ENCODE measurements around the gene IAH1.
"Not testable (repeated sequence)": the region's sequence is repeated elsewhere in the genome, so short reads cannot be mapped to it uniquely, and the experiment has no call there.

The IAH1 gene

DNA sequence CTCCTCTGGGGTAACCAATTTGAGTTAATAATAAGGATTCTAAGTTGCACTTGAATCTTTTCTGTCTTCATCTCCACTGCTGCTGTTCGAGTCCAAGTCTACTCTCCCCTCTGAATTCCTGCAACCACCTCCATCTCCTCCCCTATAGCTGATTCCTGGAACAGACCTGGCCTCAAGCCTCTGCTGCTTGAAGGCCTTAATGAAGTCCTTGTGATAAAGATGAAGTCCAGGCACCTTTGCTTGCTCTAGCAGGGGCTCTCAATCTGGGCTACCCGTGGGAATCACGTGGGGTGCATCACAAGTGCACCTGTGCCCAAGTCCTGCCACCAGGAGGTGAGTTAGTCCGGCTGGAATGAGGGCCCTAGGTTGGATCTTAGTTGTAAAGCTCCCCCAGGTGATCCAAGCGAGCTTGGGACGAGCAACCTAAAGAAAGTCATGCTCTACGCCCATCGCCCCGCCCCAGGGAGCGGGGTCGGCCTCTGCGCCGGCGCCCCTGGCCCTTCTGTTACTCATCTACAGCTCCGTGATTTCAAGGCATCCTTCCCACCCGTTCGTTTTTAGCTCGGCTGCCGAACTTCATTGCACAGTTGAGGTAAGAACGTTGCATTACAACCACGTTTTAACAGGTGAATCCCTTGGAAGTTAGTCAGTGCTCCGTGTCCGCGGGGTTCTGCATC is 905 bp upstream of the IAH1 start:
- DNase-seq (ENCODE audit: low read depth in 1 of 2, low spot score in 1 of 2) = no peak

DNA sequence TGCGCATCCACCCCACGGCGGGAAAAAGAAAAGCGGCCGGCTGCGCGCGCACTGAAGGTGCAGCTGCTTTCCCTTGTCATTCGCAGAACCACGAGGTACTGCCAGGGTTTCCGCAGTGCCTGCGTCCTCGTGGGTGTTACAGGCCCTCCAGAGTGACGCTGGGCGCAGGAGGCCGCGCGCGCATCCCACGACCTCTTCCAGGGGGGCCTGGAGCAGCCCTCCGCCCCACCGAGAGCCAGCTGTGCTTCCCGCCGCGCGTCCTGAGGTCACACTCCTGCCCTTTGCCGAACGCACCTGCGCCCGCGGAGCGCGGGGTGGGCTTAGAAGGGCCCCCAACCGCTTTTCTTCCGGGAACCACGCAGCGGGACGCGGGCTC is 378 bp upstream of the IAH1 start:
- DNase-seq (ENCODE audit: low read depth in 1 of 2, low spot score in 1 of 2) = peak; percentile 39 to 52

DNA sequence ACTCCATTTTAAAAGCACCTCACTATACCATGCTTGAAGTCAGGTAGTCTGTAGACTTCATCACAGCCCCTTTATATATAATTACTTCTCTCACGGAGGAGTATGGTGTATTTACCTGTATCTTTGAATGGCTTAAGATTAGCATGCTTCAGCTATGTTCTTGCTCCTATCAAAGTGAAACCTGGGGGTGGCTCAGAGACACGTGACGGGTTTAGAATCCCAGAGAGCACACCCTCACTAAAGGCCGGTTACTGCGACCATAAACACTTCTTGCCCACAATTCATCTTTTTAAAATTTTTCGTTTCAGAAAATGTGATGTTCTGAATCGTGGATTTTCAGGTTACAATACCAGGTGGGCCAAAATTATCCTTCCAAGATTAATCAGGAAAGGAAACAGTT is 3.6 kb downstream of the IAH1 start:
- no peak for DNase-seq (ENCODE audit: low read depth in 1 of 2, low spot score in 1 of 2)

DNA sequence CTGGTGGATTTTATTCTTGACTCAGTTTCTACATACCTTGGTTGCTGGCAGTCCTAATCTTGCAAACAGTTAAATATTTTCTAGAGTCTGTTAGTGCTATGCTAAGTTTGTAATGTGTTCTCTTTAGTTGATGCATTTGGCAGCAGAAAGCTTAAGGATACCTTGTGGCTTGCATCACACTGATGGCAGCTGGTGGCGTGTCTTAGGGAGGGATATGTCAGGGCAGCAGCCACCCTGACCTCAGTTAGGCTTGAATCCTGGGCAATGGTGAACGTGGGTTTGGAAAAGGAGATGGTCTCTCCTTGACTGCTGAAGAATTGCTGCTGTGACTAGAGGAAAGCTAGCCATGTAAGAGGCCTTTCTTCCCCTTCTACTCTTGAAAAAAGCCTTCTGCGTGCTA is 4.2 kb downstream of the IAH1 start:
- no peak for DNase-seq (ENCODE audit: low read depth in 1 of 2, low spot score in 1 of 2)

DNA sequence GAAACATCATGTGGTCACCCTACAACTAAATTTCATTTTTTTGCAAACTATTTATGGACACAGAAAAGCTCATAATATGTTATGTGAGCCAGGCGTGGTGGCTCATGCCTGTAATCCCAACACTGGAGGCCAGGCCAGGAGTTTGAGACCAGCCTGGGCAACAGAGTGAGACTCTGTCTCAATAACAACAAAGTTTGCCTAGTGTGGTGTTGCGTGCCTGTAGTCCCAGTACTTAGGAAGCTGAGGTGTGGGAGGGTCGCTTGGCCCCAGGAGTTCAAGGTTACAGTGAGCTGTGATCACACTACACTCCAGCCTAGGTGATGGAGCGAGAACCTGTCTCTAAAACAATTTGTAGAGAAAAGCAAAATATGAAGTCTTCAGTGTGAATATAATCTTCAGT is 5.8 kb downstream of the IAH1 start:
- no peak for DNase-seq (ENCODE audit: low read depth in 1 of 2, low spot score in 1 of 2)

DNA sequence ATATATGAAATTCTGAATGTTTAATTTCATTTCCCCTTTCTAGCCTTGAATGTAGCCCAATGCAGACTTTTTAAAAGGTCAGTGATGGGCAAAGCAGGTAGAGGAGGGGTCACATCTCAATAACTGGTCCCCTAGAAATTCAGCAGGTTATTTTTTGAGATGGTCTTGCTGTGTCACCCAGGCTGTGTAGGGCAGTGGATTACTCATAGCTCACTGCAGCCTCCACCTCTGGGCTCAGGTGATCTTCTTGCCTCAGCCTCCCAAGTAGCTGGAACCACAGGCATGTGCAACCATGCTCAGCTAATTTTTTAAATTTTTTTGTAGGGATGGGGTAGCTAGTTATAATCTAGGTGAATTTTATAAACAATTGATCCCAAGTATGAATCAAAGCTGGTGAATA is 8.8 kb downstream of the IAH1 start:
- no peak for DNase-seq (ENCODE audit: low read depth in 1 of 2, low spot score in 1 of 2)

DNA sequence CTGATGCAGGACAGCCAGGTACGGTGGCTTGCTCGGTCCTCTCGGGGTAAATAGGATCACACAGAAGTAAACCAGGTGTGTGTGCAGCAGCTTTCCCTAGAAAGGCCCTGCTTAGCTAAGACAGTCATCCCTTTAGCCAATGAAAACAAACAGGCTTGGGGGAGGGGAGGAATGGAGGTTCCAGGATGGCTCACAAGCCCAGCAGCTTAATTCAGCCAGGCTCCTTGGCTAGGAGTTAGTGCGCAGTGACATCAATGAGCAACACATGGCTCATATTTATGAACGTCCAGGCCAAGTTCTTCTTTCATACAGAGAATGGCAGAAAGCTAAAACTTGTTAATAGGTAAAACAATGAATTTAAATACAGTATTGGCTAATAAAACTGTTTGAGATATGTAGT is 10.2 kb downstream of the IAH1 start:
- DNase-seq (ENCODE audit: low read depth in 1 of 2, low spot score in 1 of 2) = no peak

DNA sequence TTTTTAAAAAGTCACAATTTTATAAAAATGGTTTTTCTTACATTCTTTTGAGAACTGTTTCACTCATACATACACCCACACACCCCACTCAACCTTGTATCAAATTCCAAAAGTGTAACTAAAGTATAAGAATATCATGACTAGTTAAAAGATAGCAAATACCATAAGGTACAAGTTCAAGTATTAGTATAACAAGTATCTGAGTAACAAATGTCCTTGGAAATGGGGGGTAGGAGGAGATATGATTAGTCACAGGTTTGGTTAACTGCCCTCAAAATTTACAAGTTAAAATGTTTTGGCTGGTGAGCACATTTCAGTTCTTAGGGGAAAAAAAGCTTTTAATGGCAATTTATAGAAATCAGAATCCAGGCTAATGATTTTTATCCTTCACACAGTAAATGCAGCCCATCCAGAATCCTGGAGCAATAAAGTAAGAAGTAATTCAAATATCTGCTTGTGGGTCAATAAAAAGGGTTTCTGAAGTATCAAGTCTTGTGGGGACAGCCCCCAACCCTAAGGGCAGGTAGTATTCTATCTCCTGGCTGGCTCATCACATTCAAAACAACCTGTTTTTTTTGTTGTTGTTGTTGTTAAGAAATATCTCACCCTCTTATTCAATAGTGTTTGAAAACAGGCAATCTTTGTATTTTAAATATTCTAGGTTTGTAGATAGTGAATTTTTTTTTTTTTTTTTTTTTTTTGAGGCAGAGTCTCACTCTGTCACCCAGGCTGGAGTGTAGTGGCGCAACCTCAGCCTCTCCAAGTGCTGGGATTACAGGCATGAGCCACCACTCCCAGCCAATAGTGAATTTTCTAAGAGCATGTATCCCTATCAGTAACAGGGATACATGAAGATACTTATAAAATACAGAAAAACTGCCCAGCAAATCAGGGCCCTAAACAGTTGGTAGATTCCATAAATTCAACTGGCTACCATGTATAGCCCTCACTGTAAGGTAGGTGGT is 14.5 kb downstream of the IAH1 start:
- no peak for DNase-seq (ENCODE audit: low read depth in 1 of 2, low spot score in 1 of 2)

DNA sequence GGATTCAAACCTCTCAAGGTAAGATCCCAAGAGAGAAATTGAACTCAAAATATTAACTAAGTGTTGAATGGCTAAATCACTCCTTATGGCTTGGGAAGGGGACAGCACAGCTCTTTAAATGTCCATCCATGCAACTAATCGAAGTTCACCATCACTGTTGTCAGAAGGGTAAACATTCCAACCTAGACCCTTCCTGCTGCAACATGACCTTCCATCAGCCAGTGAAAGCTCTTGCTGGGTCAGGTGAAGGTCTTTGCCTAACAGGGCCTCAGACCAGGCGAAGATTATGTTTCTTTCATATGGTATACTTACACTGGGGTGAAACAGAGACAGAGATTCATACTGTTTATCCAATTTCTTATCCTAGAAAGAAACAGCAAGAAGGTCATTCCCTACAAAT is 16.4 kb downstream of the IAH1 start:
- no peak for DNase-seq (ENCODE audit: low read depth in 1 of 2, low spot score in 1 of 2)

DNA sequence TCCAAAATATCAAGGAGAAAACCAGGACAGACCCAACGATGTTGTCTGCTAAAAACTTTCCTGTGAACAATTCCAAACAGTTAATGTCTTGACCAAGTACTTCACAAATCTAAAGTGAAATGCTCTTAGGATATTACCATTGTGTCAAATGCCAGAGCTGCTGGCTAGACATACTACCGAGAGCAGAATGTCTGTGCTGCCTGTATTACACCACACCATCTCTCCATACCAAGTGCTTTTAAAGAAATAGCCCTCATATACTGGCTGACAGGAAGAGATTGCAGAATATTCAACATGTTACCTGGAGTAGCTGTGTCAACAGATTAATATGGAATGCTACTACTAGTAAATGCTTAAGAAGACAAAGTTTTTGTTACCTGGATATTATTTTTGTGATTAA is 18.6 kb downstream of the IAH1 start:
- no peak for DNase-seq (ENCODE audit: low read depth in 1 of 2, low spot score in 1 of 2)

DNA sequence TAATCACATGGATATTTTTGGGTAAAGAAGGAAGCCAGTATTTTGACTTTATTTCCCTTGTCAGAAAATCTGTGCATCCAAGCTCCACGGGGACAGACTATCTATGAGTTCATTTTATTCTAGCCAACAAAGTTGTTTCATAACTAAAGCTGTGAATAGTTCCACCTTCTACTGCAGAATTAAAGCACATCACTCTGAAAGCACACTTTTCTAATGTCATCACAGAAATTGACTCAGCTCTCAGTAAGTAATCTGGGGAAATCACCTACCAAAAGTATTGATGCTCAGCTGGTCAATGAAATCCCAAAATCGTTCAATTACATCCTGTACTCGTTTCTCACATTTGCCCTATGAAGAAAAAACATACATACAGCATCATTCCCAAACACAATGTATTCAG is 19.1 kb downstream of the IAH1 start:
- no peak for DNase-seq (ENCODE audit: low read depth in 1 of 2, low spot score in 1 of 2)

DNA sequence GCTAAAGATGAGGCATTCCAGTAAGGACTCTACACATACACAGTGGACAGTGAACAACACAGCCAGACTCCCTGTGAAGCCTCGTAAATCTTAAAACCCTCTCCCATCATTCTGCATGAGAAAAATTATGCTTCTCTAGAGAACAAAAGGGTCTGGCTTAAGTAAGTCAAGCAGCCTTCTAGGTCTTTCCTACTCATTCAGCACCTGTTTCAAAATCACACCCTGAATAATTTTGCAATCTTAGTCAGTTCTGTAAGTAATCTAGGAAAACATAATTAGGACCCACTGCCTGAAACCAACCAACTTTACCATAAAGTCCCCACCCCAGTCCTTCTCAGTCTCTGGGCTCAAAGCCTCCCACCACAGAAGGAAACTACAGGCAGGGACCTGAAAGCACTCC is 19.7 kb downstream of the IAH1 start:
- DNase-seq (ENCODE audit: low read depth in 1 of 2, low spot score in 1 of 2) = no peak

DNA sequence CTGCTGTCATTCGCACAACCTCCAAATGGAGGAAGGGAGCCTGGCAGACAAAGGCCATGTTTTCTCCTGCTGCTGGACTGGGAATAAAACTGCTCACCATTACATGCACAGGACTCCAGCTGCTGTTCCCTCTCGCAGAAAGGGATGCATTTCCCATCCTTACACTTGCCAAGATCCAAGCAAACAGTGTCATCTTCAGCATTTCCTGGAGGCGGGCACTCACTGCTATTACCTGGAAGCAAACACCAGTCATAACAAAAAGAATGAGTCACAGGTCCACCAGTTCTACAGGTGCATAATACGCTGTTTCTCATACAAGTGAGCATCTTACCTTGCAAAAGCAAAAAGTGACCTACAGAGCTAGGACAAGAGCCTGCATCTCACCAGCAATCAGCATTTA is 22.7 kb downstream of the IAH1 start:
- no peak for DNase-seq (ENCODE audit: low read depth in 1 of 2, low spot score in 1 of 2)

DNA sequence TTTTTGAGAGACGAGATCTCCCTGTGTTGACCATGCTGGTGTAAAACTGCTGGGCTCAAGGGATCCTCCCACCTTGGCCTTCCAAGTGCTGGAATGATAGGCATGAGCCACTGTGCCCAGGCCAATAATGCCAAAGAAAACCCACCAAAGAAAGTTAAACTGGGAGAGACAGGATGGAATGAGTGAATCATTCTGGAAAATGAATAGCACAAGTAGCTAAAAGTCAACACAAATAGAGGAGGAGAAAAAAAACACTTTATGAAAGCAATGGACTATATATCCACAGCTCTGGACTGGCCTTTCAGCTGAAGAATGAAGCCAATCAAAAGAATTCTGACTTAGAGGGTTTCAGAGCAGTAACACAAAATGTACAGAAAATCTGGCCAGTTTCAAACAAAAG is 23.9 kb downstream of the IAH1 start:
- no peak for DNase-seq (ENCODE audit: low read depth in 1 of 2, low spot score in 1 of 2)

DNA sequence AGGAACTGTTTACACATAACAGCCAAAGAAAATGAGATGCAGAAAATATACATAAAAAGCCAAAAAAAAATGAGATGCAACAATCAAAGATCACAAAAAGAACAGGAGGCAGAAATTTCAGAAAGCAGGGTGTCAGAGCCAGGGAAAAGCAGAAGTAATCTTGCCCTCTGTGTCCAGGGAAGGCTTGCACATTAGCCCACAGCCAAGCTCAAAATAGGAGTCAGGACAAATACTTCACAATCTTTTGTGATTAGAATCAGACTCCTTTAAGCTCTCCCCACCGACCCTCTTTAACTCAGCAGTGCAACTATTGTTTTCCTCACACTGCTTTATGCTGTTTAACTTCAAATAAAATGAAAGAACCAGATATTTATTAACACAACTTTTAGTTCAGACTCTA is 34.6 kb downstream of the IAH1 start:
- no peak for DNase-seq (ENCODE audit: low read depth in 1 of 2, low spot score in 1 of 2)

DNA sequence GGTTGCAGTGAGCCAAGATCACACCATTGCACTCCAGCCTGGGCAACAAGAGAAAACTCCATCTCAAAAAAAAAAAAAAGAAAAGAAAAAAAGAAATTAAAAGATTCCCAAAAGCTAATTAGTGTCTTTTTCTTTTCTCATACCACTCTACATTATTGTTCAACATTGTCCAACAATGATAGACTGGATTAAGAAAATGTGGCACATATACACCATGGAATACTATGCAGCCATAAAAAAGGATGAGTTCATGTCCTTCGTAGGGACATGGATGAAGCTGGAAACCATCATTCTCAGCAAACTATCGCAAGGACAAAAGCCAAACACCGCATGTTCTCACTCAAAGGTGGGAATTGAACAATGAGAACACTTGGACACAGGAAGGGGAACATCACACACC is 39.6 kb downstream of the IAH1 start:
- DNase-seq (ENCODE audit: low read depth in 1 of 2, low spot score in 1 of 2) = not testable (repeated sequence)

DNA sequence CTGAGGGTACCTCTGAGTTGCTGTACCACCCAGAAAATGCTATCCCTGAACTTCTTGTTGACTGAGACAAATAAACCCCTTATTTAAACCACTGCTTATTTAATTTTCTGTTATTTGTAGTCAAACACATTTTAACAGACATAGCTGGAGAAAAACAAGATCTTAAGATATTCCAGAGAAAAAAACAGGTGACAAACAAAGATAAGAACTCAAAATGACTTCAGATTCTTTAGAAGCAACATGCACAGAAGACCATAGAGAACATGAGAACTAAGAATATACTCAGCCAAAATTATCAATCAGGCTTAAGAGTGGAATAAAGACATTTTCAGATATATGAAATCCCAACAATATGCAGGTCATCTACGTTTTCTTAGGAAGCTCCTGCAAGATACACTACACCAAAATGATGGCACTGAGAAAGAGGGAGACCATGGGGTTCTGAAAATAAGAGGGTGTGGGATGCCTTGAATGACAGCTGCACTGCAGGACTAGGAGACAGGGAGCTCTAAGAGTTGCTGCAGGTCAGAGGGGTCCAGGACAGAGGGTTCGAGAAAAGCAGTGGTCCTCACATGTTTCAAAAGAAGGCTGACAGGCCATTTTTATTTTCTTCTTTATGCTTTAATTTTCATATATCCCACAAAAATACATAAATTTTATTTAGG is 42.9 kb downstream of the IAH1 start:
- DNase-seq (ENCODE audit: low read depth in 1 of 2, low spot score in 1 of 2) = no peak

DNA sequence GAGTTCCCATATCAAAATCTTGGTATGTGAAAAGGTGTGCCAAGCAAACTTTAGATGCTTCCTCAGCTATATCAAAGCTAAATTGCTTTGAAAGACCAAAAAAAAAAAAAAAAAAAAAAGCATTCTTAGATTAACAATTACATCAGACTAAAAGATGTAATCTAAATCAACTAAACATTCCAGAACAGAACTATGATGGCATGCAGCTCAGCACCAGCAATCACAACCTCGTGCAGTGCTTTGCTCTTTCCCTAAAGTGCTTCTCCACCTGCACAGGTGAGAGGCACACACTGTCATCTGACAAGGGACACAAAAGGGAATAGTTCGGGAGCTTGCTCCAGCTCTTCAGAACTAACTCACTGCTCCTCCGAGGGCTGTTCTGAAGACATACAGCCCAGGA is 43.8 kb downstream of the IAH1 start:
- no peak for DNase-seq (ENCODE audit: low read depth in 1 of 2, low spot score in 1 of 2)

DNA sequence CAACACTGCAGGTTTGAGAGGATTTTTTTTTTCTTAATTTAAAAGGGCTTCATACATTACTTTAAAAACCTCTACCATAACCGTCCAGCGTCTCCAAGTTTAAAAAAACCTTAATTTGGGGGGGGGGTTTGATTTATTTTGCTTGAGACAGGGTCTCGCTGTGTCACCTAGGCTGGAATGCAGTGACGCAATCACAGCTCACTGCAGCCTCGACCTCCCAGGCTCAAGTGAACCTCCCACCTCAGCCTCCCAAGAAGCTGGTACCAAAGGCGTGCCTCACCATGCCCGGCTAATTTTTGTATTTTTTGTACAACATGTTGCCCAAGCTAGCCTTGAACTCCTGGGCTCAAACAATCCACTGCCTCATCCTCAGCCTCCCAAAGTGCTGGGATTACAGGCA is 44.4 kb downstream of the IAH1 start:
- DNase-seq (ENCODE audit: low read depth in 1 of 2, low spot score in 1 of 2) = no peak

DNA sequence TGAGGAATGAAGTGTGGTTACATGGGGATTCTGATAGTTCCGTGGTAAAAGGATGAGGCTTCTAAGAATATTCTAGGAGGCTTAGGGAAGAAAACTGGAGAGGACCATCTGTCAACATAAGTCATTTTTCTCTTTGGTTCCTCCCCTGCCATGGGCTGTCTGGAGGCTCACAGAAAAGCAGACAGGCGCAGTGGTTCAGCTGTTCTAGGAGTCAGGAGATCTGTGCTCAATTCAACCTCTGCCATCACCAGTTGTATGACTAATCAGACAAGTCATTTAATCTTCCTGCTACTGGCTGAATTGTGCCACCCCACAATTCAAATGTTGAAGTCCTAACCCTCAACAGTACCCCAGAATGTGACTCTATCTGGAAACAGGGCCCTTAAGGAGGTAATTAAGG is 44.9 kb downstream of the IAH1 start:
- DNase-seq (ENCODE audit: low read depth in 1 of 2, low spot score in 1 of 2) = no peak

DNA sequence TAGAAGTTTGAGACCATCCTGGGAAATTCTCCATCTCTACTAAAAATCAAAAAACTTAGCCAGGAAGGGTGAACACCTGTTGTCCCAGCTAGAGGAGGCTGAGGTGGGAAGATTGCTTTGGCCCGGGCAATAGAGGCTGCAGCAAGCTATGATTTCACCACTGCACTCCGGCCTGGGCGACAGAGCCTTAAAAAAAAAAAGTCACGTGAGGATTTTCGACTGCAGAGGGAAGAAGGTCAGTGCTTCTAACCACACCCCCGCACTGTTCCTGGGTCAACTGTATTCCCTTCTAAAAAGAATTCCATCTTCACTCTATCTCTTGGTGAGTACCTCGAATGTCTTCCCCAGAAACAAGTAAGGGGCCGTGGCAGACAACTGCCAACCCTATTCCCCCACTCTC is 49.9 kb downstream of the IAH1 start:
- DNase-seq (ENCODE audit: low read depth in 1 of 2, low spot score in 1 of 2) = no peak

DNA sequence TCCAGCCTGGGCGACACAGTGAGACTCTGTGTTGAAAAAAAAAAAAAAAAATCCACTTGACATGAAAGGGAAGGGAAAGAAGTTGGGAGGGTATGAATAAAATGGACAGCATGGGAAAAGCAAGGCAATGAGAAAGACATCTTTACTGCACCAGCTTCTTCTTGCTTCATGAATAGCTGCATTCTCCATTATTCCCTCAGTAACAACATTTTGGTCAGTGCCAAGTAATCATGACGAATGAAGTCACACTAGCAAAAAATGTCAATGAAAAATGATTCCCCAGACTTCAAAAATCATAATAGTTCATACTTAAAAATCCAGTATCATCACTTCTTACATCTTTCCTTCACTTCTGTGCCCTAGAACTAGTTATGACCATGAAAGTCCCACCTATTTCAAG is 50.9 kb downstream of the IAH1 start:
- no peak for DNase-seq (ENCODE audit: low read depth in 1 of 2, low spot score in 1 of 2)
